Smooth muscle cell (in vitro differentiated cells): ENCODE measurements around the gene COG5. TPM values are rescaled to one million over a fixed set of nuclear protein-coding genes. Genes with fewer than 3 reads are reported as not detected.

Experiments used
- DNase-seq: peaks from one replicate; lab custom pipeline; 2025; ENCODE audit not compliant: unreplicated experiment; lab: John Stamatoyannopoulos, UW
- H2AFZ ChIP-seq: fragments of 200-600 bp; sonication (generic); 2 replicates; pipeline ENCODE4 v1.6.0; 2016; ENCODE audit warnings: antibody characterized with exemption, low read depth, mild to moderate bottlenecking
- H3F3A ChIP-seq: fragments of 200-600 bp; sonication (generic); 2 replicates; pipeline ENCODE4 v1.6.0; 2017; ENCODE audit warnings: antibody characterized with exemption, low read depth
- H3K27ac ChIP-seq: fragments of 200-600 bp; sonication (generic); 2 replicates; pipeline ENCODE4 v1.5.1; 2016; ENCODE audit warnings: low read depth, mild to moderate bottlenecking
- H3K27me3 ChIP-seq: fragments of 200-600 bp; sonication (generic); 2 replicates; pipeline ENCODE4 v1.6.1; 2016; ENCODE audit warnings: low read depth, mild to moderate bottlenecking
- H3K36me3 ChIP-seq: fragments of 200-600 bp; sonication (generic); 2 replicates; pipeline ENCODE4 v1.5.1; 2016; ENCODE audit warnings: low read depth
- H3K4me1 ChIP-seq: fragments of 200-600 bp; sonication (generic); 2 replicates; pipeline ENCODE4 v1.5.1; 2016; ENCODE audit warnings: low read depth
- H3K4me2 ChIP-seq: fragments of 200-600 bp; sonication (generic); 2 replicates; pipeline ENCODE4 v1.6.0; 2016; ENCODE audit warnings: mild to moderate bottlenecking
- H3K4me3 ChIP-seq: fragments of 200-600 bp; sonication (generic); 2 replicates; pipeline ENCODE4 v1.5.1; 2016; ENCODE audit warnings: mild to moderate bottlenecking
- H3K79me2 ChIP-seq: fragments of 200-600 bp; sonication (generic); 2 replicates; pipeline ENCODE4 v1.6.0; 2016; ENCODE audit warnings: low read depth, mild to moderate bottlenecking
- H3K9ac ChIP-seq: fragments of 200-600 bp; sonication (generic); 2 replicates; pipeline ENCODE4 v1.6.0; 2016; ENCODE audit warnings: low read depth
- H3K9me3 ChIP-seq: fragments of 200-600 bp; sonication (generic); replicated peaks from 2 replicates; pipeline ENCODE4 v1.5.1; 2016; ENCODE audit warnings: low read depth
- H4K20me1 ChIP-seq: fragments of 200-600 bp; sonication (generic); 2 replicates; pipeline ENCODE4 v1.6.0; 2016; ENCODE audit warnings: low read depth
- WGBS: methylation state at CpG from one replicate; pipeline ENCODE4 v1.1.7; 2016; ENCODE audit warnings: low lambda C conversion rate; 5-methylcytosine and 5-hydroxymethylcytosine counted together
- polyA plus RNA-seq: library from polyadenylated mRNA; unstranded; fragments of >200 nt; fragmentation: Nextera tagmentation; extraction: Ambion mirVana; gene quantifications from 2 replicates; pipeline ENCODE4 v1.2.1, GENCODE V29; 2016
- total RNA-seq: library from RNA; depleted of rRNA; stranded (reverse); fragments of >200 nt; gene quantifications from 2 replicates; pipeline ENCODE4 v1.2.3, GENCODE V29; 2014
- TF ChIP-seq, protein P1 (sequence below): fragments of 200-600 bp; sonication (generic); IDR thresholded peaks from 2 replicates; pipeline ENCODE4 v1.5.1; 2017; ENCODE audit warnings: borderline replicate concordance, mild to moderate bottlenecking, antibody characterized with exemption; ENCODE audit not compliant: insufficient read depth, poor library complexity, severe bottlenecking

Gene COG5
- total and polyA plus RNA-seq, 2 experiments from 2014 or later = 24.3 to 44.3 TPM

GRCh38 chr7:107213945-107214344 is 349.8 kb downstream of the COG5 start:
- Histone ChIP-seq H3K27me3 (no peaks in the 10 kb centered on the region), H3K27ac (no peak overlapping the region), H3K9ac (no peak overlapping the region), H3F3A (no peaks in the 10 kb centered on the region), H3K79me2 (no peaks in the 10 kb centered on the region), H3K4me1 (no peaks in the 10 kb centered on the region), H4K20me1 (no peaks in the 10 kb centered on the region), H3K9me3 (no peaks in the 10 kb centered on the region), H3K4me2 (no peak overlapping the region), H3K4me3 (no peak overlapping the region), H3K36me3 (no peaks in the 10 kb centered on the region), H2AFZ (no peak overlapping the region)
- no peak for DNase-seq
- TF ChIP-seq, protein P1, sequence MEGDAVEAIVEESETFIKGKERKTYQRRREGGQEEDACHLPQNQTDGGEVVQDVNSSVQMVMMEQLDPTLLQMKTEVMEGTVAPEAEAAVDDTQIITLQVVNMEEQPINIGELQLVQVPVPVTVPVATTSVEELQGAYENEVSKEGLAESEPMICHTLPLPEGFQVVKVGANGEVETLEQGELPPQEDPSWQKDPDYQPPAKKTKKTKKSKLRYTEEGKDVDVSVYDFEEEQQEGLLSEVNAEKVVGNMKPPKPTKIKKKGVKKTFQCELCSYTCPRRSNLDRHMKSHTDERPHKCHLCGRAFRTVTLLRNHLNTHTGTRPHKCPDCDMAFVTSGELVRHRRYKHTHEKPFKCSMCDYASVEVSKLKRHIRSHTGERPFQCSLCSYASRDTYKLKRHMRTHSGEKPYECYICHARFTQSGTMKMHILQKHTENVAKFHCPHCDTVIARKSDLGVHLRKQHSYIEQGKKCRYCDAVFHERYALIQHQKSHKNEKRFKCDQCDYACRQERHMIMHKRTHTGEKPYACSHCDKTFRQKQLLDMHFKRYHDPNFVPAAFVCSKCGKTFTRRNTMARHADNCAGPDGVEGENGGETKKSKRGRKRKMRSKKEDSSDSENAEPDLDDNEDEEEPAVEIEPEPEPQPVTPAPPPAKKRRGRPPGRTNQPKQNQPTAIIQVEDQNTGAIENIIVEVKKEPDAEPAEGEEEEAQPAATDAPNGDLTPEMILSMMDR = no peak

DNA sequence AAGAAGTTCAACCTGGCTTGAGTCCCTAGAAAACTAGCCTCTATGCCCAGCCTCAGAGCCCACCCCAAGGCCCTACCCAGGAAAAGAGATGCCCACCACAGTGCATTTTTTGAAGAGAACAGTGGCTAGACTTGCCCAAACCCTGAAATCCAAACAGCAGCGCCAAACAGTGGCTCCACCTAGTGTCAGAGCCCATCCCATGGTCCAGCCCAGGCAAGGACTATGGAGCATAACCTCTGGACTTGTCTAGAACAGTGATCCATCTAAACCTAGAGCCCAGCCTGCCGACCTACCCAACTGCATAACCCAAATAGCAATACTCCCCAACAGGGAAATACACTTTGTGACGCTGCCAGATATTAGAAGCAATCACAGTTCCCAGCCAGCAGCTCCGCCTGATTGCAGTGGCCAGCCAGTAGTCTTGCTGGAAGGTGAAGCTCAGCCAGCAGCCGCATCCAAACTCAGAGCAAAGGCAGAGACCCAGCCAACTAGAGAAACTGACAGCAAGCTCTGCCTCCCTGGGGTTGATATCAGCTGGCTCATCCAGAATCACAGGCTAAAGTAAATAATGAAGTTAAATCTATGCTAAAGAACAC is 350.4 kb downstream of the COG5 start:
- Histone ChIP-seq H3F3A (no peaks in the 10 kb centered on the region), H3K9me3 (no peaks in the 10 kb centered on the region), H3K4me3 (no peak overlapping the region), H4K20me1 (no peaks in the 10 kb centered on the region), H3K9ac (no peak overlapping the region), H3K4me1 (no peaks in the 10 kb centered on the region), H3K4me2 (no peak overlapping the region), H3K79me2 (no peaks in the 10 kb centered on the region), H3K36me3 (no peaks in the 10 kb centered on the region), H2AFZ (no peak overlapping the region), H3K27ac (no peak overlapping the region), H3K27me3 (no peaks in the 10 kb centered on the region)
- TF ChIP-seq, protein P1 = no peak
- 91% methylated on average over 5 of the region's 5 CpGs for WGBS
- DNase-seq = no peak

DNA sequence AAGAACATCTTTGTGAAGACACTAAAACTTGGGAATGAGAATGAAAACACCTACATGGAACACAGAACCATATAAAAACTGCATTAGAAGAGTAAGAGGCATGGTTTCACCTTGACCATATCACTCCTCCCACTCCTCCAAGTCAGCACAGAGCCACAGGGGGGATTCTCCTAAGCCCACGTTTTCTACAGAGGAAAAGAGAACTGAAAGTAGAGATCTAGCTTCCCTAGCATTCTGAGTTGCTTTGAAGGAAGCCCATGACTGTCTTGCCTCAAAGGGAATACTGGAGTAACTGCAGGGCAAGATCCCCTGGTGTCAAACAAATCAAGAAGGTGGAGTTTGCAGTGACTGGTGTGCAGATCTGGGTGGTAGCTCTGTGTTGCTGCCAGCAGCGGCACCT is 351.0 kb downstream of the COG5 start:
- DNase-seq = no peak
- Histone ChIP-seq H3K9me3 (no peaks in the 10 kb centered on the region), H3K4me1 (no peaks in the 10 kb centered on the region), H3K27me3 (no peaks in the 10 kb centered on the region), H4K20me1 (no peaks in the 10 kb centered on the region), H3K9ac (no peak overlapping the region), H3K27ac (no peak overlapping the region), H3K79me2 (no peaks in the 10 kb centered on the region), H3K4me3 (no peak overlapping the region), H3K36me3 (no peaks in the 10 kb centered on the region), H3K4me2 (no peak overlapping the region), H2AFZ (no peak overlapping the region), H3F3A (no peaks in the 10 kb centered on the region)
- WGBS = 88% methylated on average over 2 of the region's 2 CpGs
- TF ChIP-seq, protein P1 = no peak

DNA sequence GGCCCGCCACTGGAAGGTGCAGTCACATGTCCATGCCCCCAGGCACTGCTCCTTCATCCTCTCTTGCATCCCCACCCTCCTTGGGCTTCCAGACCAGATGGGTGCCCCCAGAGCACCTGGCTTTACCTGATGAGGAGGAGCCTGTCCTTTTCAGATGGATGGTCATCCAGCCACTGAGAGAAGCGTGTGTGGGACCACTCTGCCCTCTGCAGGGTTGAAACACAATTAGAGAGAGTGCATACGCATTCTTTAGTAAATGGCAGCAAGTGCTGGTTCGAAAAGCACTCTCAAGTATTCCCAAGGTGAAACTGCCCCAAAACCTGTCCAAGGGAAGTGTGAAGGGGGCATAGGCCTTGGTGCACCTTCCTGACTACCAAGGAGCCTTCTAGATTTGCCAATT is 353.3 kb downstream of the COG5 start:
- Histone ChIP-seq H3K36me3 (no peaks in the 10 kb centered on the region), H3K79me2 (no peaks in the 10 kb centered on the region), H3K4me1 (no peaks in the 10 kb centered on the region), H3K4me3 (no peak overlapping the region), H3F3A (no peaks in the 10 kb centered on the region), H3K4me2 (no peak overlapping the region), H4K20me1 (no peaks in the 10 kb centered on the region), H3K27me3 (no peaks in the 10 kb centered on the region), H3K9me3 (no peaks in the 10 kb centered on the region), H3K27ac (no peak overlapping the region), H3K9ac (no peak overlapping the region), H2AFZ (no peak overlapping the region)
- no peak for DNase-seq
- TF ChIP-seq, protein P1 = no peak
- WGBS = 92% methylated on average over 4 of the region's 4 CpGs
